ENCODE data around the gene ACTR2.

GRCh38 chr2:65297544-65297943 lies 69.9 kb downstream of the ACTR2 start:
- no peak for TF ChIP-seq POLR2A (IDR thresholded peaks at IDR 0.05)
- no peak for TF ChIP-seq CTCF (IDR thresholded peaks at IDR 0.05)
- no peak for TF ChIP-seq EP300 (IDR thresholded peaks at IDR 0.05; ENCODE audit: low read depth)
